Brain pericyte (primary cell): ENCODE data around the gene MOCOS.
"Not testable (repeated sequence)": the region's sequence is repeated elsewhere in the genome, so short reads cannot be mapped to it uniquely, and the experiment has no call there.

Experiments
- DNase-seq: peaks from one replicate; pipeline ENCODE4 v3.0.0-alpha.2; 2012; ENCODE audit warnings: low read depth, low spot score

MOCOS gene

DNA sequence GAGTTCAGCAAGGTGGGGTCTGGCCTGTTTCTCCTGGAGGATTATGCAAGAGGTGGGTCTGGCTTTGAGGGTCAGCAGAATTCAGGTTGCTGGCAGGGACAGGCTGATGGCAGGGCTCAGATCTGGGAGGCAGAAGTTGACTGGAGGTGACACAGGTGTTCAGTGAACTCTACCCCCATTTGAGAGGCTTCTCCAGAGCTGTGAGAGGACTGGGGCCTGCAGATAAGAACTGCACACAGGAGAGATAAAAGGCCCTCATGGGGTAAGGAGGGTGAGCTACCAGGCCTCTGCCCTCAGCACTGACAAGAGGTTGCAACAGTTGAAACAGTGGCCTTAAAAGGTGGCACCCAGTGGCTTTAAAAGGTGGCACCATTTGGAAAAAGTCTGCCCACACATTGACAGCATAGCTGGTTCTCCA lies 13.1 kb downstream of the MOCOS start:
- DNase-seq, result no peak

- DNase-seq, result no peak
Observed at GRCh38 chr18:36201765-36202164, 14.5 kb downstream of the MOCOS start.

DNA sequence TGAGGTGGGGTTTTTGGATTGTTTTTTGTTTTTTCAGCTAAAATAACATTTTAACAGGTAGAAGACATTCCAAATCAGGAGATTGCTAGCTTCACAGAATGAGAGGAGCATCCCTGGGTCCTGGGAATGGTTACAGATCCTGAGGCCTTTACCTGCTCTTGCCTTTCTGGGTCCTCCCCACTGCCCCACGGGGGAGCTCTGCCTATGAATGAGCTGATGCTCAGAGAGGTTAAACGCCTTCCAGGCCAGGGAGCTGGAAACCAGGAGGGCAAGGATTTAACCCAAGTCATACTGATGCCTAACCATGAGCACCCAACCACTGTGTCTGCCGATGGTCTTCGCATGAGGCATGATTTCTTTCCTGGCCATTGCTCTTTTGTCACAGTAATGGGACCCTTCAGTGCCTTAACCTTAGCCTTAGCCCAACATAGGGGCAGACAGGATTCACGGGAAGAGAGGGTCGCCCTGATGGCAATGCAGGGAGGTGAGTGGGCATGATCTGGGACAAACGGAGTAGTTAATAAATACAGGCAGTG lies 16.1 kb downstream of the MOCOS start:
- no peak for DNase-seq

DNA sequence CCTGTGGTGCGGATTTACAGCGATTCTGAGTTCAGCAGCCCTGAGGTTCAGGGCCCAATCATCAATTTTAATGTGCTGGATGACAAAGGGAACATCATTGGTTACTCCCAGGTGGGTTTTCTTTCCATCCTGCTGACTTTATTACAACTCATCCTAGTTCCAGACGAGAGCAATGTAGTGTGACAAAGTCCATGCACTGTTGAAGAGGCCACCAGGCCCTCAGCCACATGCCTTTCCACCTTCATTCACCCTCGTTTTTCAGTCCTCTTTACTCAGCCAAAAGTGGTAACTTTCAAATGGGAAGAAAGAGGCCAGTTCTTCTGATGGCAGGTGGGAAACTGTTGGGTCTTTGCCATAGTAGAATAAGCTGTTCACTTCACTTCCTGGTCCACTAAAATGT lies 17.9 kb downstream of the MOCOS start:
- DNase-seq, result no peak

GRCh38 chr18:36207303-36207702 lies 20.0 kb downstream of the MOCOS start:
- DNase-seq, result no peak

DNA sequence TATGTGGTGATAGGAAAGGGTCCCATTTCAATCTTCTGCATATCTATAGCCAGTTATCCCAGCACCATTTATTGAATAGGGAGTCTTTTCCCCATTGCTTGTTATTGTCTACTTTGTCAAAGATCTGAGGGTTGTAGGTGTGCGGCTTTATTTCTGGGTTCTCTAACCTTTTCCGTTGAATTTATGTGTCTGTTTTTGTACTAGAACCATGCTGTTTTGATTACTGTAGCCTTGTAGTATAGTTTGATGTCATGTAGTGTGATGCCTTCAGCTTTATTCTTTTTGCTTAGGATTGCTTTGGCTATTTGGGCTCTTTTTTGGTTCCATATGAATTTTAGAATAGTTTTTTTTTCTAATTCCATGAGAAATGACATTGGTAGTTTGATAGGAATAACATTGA lies 20.7 kb downstream of the MOCOS start:
- not testable (repeated sequence) for DNase-seq

DNA sequence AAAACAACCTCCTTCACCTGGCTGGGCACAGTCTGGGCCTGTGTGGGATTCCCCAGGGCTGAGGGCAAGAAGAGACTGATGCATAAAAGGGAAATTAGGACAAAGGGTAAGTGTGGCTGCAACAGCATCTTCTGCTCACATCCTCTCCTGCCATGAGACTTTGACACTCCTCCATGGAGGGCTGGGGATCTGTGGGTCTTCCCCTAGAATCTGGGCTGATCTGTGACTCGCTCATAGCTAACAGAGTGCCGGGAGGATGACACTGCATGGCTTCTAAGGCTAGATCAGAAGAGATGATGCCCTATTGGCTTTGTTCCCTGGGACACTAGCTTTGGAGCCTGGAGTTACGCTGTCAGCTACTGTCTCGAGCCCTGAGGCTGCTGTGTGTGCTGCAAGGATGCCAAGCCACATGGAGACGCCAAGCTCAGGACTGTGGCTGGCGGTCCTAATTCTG lies 24.3 kb downstream of the MOCOS start:
- no peak for DNase-seq

- no peak for DNase-seq
Observed at GRCh38 chr18:36212301-36213171, 25.2 kb downstream of the MOCOS start.

DNA sequence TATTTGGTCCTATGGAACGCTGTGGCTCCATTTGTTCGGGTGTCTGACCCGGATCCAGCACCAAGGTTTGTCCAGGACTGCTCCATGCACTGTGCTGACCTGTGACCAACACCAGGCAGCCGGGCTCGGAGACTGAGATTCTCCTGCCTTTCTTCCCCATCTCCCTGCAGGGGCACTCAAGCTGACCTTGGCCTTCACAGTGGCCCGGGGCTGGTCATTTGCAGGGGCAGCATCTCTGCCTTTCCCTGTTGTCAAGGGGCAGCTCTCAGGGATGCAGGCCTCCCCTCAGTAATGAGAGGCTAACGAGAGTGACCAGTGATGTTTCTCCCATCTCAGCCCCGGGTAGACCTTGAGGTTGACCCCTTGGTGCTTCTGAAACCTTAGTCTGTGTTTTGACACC lies 27.5 kb downstream of the MOCOS start:
- no peak for DNase-seq

GRCh38 chr18:36215577-36215976 lies 28.3 kb downstream of the MOCOS start:
- no peak for DNase-seq

GRCh38 chr18:36217348-36217747 lies 30.1 kb downstream of the MOCOS start:
- no peak for DNase-seq

GRCh38 chr18:36229188-36229587 lies 41.9 kb downstream of the MOCOS start:
- no peak for DNase-seq

- DNase-seq, result not testable (repeated sequence)
Observed at GRCh38 chr18:36240510-36240909, 53.2 kb downstream of the MOCOS start.

DNA sequence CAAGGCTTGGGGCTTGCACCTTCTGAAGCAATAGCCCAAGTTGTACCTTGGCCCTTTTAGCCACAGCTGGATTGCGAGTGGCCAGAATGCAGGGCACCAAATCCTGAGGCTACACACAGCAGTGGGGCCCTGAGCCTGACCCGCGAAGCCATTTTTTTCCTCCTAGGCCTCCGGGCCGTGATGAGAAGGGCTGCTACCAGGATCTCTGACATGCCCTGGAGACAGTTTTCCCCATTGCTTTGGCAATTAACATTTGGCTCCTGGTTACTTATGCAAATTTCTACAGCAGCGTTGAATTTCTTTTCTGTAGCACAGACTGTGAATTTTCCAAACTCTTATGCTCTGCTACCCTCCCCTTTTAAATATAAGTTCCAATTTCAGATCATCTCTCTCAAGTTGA lies 54.5 kb downstream of the MOCOS start:
- no peak for DNase-seq

DNA sequence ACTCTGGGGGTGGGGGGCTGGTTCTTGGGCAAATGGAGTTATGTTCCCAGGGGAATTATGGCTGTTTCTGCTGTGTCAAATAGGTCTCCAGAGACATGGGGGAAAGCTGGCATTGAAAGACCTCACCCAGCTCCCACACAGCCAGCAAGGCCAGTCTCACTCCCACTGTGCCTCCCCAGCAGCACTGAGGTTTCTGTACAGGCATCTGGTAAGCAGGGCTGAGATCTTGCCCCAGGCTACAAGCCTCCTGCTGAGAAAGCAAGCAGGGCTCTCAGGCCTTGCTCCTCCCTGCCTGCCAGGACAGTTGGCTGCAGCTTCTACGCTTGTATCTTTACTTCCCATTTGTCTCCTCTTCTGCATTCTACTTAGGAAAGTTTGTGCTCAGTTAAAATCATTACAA lies 59.7 kb downstream of the MOCOS start:
- no peak for DNase-seq

GRCh38 chr18:36249392-36249791 lies 62.1 kb downstream of the MOCOS start:
- no peak for DNase-seq

DNA sequence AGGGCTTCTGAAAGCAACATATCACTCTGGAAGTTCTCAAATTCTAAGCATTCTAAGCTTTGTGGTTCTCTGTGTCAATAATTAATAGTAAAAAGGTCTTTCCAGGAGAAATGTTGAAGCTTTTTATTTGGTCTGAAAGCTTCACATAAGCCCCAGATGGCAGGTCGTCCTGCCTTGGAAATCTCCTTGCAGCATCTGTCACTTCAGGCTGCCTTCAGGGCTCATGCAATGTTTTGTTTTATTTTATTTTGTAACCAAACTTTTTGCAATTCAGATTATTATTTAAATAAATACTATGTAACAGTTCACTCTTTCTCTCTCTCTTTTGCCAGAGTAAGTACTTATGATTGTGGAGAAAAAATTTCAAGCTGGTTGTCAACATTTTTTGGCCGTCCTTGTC lies 63.5 kb downstream of the MOCOS start:
- DNase-seq, result no peak

- DNase-seq, result no peak
Observed at GRCh38 chr18:36255072-36255698, 67.9 kb downstream of the MOCOS start.

GRCh38 chr18:36256094-36256493 lies 68.8 kb downstream of the MOCOS start:
- DNase-seq, result no peak

DNA sequence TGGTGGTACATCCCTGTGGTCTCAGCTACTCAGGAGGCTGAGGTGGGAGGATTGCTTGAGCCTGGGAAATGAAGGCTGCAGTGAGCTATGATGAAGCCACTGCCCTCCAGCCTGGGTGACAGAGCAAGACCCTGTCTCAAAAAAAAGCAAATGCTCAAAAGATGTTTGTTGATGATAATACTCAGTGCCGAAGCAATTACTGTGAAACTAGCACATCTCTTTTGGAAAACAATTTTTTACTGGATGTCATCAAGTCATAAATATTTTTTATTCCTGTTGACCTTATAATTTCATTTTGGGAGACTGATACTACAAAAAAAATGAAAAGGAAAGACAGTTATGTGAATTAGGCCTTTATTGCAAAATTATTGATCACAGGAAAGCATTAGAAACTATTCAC lies 75.7 kb downstream of the MOCOS start:
- no peak for DNase-seq

- no peak for DNase-seq
Observed at GRCh38 chr18:36264283-36264682, 77.0 kb downstream of the MOCOS start.

GRCh38 chr18:36265015-36265414 lies 77.7 kb downstream of the MOCOS start:
- no peak for DNase-seq

- DNase-seq, result no peak
Observed at GRCh38 chr18:36269157-36269556, 81.9 kb downstream of the MOCOS start.
